Heart left ventricle (tissue), 13 donors: Measurements from ENCODE around the gene RGS12.

ENCODE experiments used
- CTCF ChIP-seq, 12 donors: fragments of 200-600 bp; sonication (generic) in 4 of 12; IDR thresholded peaks; one replicate each; pipeline versions ENCODE4 v1.5.0 to v1.8.0; 2018 to 2022; ENCODE audit warnings: antibody characterized with exemption in 12 of 12, mild to moderate bottlenecking in 5 of 12
- POLR2A ChIP-seq, 2 donors: fragments of 450-650 bp; IDR thresholded peaks; one replicate each; pipeline ENCODE4 v1.6.1; 2017; ENCODE audit warnings: antibody characterized with exemption in 2 of 2, mild to moderate bottlenecking in 2 of 2, moderate library complexity in 2 of 2
- donor health status: ischemic (EF 13 %, LVEDD 7.1; RV severe dilation, severe dysfunction).
- donor health status: DM: no; HTN: yes; CAD: no.
- donor health status: DM: no; HTN: no; CAD: no.
- donor health status: ischemic (EF 25% LVEDD 6.9; RV normal size, moderate dysfunction).
- donor health status: ischemic (EF 25% LVEDD 5.7; RV mildly dilated, moderate dysfunction).
- donor health status: ischemic (EF 35%, LVEDD 5.7; RV mildly dilated, moderate dysfunction).
- donor health status: nonischemic (EF 11% LVEDD 7.7; RV severe dilation, severe dysfunction).
- donor health status: DM: yes; HTN: yes; CAD: no.
- donor health status: PGD.
- donor health status: ischemic (EF 29% LVEDD 5.4; RV normal size, mild dysfunction).
- donor health status: nonischemic (EF 23%, LVEDD 6.1; RV moderate dilation, normal function).

DNA sequence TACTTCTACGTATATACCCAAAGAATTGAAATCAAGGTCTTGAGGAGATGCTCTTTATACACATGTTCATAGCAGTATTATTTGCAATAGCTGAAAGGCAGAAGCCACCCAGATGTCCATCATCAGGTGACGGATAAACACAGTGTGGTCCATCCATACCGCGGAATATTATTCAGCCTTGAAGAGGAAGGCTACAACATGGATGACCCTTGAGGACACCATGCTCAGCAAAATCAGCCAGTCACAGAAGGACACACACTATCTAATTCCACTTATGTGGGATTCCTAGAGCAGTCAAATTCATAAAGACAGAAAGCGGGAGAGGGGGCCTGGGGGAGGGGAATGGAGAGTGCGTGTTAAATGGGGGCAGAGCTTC lies 44.5 kb downstream of the RGS12 start:
- TF ChIP-seq CTCF (IDR thresholded peaks at IDR 0.05) (no peak), POLR2A (IDR thresholded peaks at IDR 0.05) (no peak)
